Naive thymus-derived CD8-positive, alpha-beta T cell (primary cell): Measurements from ENCODE around the gene ANKRD33. TPM values are rescaled to one million over a fixed set of nuclear protein-coding genes. Genes with fewer than 3 reads are reported as not detected.

Experiments used
- ATAC-seq, 2 donors: fragments of 150-1000 bp; cut with Tn5 transposase in 1 of 2; sonication (Bioruptor Pico), chemical (Tn5 transposase) in 1 of 2; 1 replicate in 1 of 2; 2 replicates in 1 of 2; pipeline ENCODE4 v1.10.0; 2021; ENCODE audit warnings: mild to moderate bottlenecking in 2 of 2, moderate library complexity in 2 of 2
- POLR2A ChIA-PET: fragments of 350-600 bp; sonication (Branson Sonifier 250); formaldehyde crosslinking; loops from one replicate; lab custom pipeline; 2021; ENCODE audit warnings: antibody characterized with exemption; lab: Charles Lee
- DNase-seq, 10 donors: peaks; one replicate each; pipeline versions ENCODE4 v3.0.0 to v3.0.0-alpha.2; 2020 to 2022
- H3K27ac Mint-ChIP-seq, 10 donors: one replicate each; pipeline ENCODE4 v1.8.0; 2020 to 2022; ENCODE audit warnings: mild to moderate bottlenecking in 10 of 10, mixed read lengths in 10 of 10, moderate library complexity in 4 of 10, inconsistent platforms in 1 of 10
- H3K27me3 Mint-ChIP-seq, 5 donors: one replicate each; pipeline ENCODE4 v1.8.0; 2021 to 2022; ENCODE audit warnings: mixed read lengths in 5 of 5
- H3K36me3 Mint-ChIP-seq, 3 donors: one replicate each; pipeline ENCODE4 v1.8.0; 2020 to 2022; ENCODE audit warnings: mixed read lengths in 3 of 3, mild to moderate bottlenecking in 2 of 3, inconsistent platforms in 1 of 3
- H3K4me1 Mint-ChIP-seq, 4 donors: one replicate each; pipeline ENCODE4 v1.8.0; 2021 to 2022; ENCODE audit warnings: mixed read lengths in 4 of 4
- H3K4me3 Mint-ChIP-seq, 10 donors: one replicate each; pipeline ENCODE4 v1.8.0; 2020 to 2022; ENCODE audit warnings: mild to moderate bottlenecking in 10 of 10, mixed read lengths in 10 of 10, moderate library complexity in 6 of 10, inconsistent platforms in 1 of 10
- H3K9me3 Mint-ChIP-seq, 9 donors: one replicate each; pipeline ENCODE4 v1.8.0; 2020 to 2022; ENCODE audit warnings: mixed read lengths in 9 of 9, mild to moderate bottlenecking in 3 of 9, inconsistent platforms in 1 of 9, moderate library complexity in 1 of 9
- polyA plus RNA-seq, 3 donors: library from polyadenylated mRNA; unstranded; fragments of 300-500 nt; fragmentation: Illumina TruSeq; gene quantifications; one replicate each; pipeline ENCODE4 v1.2.3, GENCODE V29; 2021
- total RNA-seq, 8 experiments: library from RNA in 2 of 8; stranded (reverse) in 2 of 8; gene quantifications; one replicate each; pipeline ENCODE4 v1.2.3 and lab custom pipeline; 2021 to 2026

The ANKRD33 gene
- total and polyA plus RNA-seq, 5 experiments from 2014 or later = not detected

GRCh38 chr12:51848841-51849735 lies 38.8 kb upstream of the ANKRD33 start:
- Mint-ChIP-seq H3K4me1 (peaks cover 15 to 40% (median 30%) of the 10 kb centered on the region in 4 donors), H3K27me3 (peaks cover 4 to 33% (median 24%) of the 10 kb centered on the region in 5 donors), H3K4me3 (peak overlapping the region in 3 of 10 donors; percentile 39 to 63 (median 56)), H3K27ac (no peak overlapping the region), H3K9me3 (no peaks in the 10 kb centered on the region), H3K36me3 (no peaks in the 10 kb centered on the region)
- ATAC-seq (no peak), DNase-seq (no peak)
- POLR2A ChIA-PET = no interaction called here

- peak overlapping the region in 2 of 10 donors; percentile 11 to 43 for H3K27ac Mint-ChIP-seq
- no peak for DNase-seq
- H3K4me3 Mint-ChIP-seq = no peak overlapping the region
- peaks cover 15 to 40% (median 30%) of the 10 kb centered on the region in 4 donors for H3K4me1 Mint-ChIP-seq
- H3K9me3 Mint-ChIP-seq = no peaks in the 10 kb centered on the region
- ATAC-seq = no peak
- peaks cover 0 to 22% (median 12%) of the 10 kb centered on the region in 5 donors for H3K27me3 Mint-ChIP-seq
- POLR2A ChIA-PET = no interaction called here
- no peaks in the 10 kb centered on the region for H3K36me3 Mint-ChIP-seq
Observed at GRCh38 chr12:51850081-51850964, 37.6 kb upstream of the ANKRD33 start.

- Mint-ChIP-seq H3K27me3 (peaks cover 0 to 20% (median 7%) of the 10 kb centered on the region in 5 donors), H3K9me3 (no peaks in the 10 kb centered on the region), H3K4me1 (peaks cover 13 to 34% (median 28%) of the 10 kb centered on the region in 4 donors), H3K27ac (no peak overlapping the region), H3K4me3 (no peak overlapping the region), H3K36me3 (no peaks in the 10 kb centered on the region)
- no peak for DNase-seq
- ATAC-seq = no peak
- POLR2A ChIA-PET = interaction anchor here (0.6 kb wide), 1 partner anchor 195 kb away, joined by 3 read pairs; no protein-coding TSS in a partner anchor
Observed at GRCh38 chr12:51850965-51851299, 37.0 kb upstream of the ANKRD33 start.

GRCh38 chr12:51851413-51852124 lies 36.3 kb upstream of the ANKRD33 start:
- peaks cover 0 to 20% (median 8%) of the 10 kb centered on the region in 5 donors for H3K27me3 Mint-ChIP-seq
- no peak for ATAC-seq
- H3K4me3 Mint-ChIP-seq = no peak overlapping the region
- H3K36me3 Mint-ChIP-seq = no peaks in the 10 kb centered on the region
- H3K27ac Mint-ChIP-seq = peak overlapping the region in 2 of 10 donors; percentile 27 to 40
- H3K4me1 Mint-ChIP-seq = peaks cover 11 to 28% (median 23%) of the 10 kb centered on the region in 4 donors
- no peak for DNase-seq
- no peaks in the 10 kb centered on the region for H3K9me3 Mint-ChIP-seq
- POLR2A ChIA-PET = interaction anchor here (0.6 kb wide), 1 partner anchor 196 kb away, joined by 3 read pairs; no protein-coding TSS in a partner anchor

GRCh38 chr12:51852404-51853137 lies 35.3 kb upstream of the ANKRD33 start:
- H3K27me3 Mint-ChIP-seq = peaks cover 0 to 22% (median 10%) of the 10 kb centered on the region in 5 donors
- peak overlapping the region in 1 of 10 donors; percentile 14 for H3K4me3 Mint-ChIP-seq
- DNase-seq (no peak), ATAC-seq (no peak)
- H3K36me3 Mint-ChIP-seq = no peaks in the 10 kb centered on the region
- peaks cover 9 to 24% (median 20%) of the 10 kb centered on the region in 4 donors for H3K4me1 Mint-ChIP-seq
- H3K9me3 Mint-ChIP-seq = no peaks in the 10 kb centered on the region
- POLR2A ChIA-PET = no interaction called here
- H3K27ac Mint-ChIP-seq = peak overlapping the region in 1 of 10 donors; percentile 3

GRCh38 chr12:51855586-51856428 lies 32.1 kb upstream of the ANKRD33 start:
- Mint-ChIP-seq H3K9me3 (no peaks in the 10 kb centered on the region), H3K4me3 (no peak overlapping the region), H3K4me1 (peaks cover 5 to 15% (median 10%) of the 10 kb centered on the region in 4 donors), H3K27me3 (peaks cover 0 to 21% (median 8%) of the 10 kb centered on the region in 5 donors), H3K36me3 (no peaks in the 10 kb centered on the region), H3K27ac (no peak overlapping the region)
- DNase-seq (no peak), ATAC-seq (no peak)
- POLR2A ChIA-PET = no interaction called here

- no peak for DNase-seq
- Mint-ChIP-seq H3K9me3 (no peaks in the 10 kb centered on the region), H3K36me3 (no peaks in the 10 kb centered on the region), H3K27ac (no peak overlapping the region), H3K4me3 (no peak overlapping the region), H3K4me1 (peaks cover 5 to 13% (median 9%) of the 10 kb centered on the region in 4 donors), H3K27me3 (peaks cover 12 to 54% (median 45%) of the 10 kb centered on the region in 5 donors)
- no peak for ATAC-seq
- POLR2A ChIA-PET = no interaction called here
Observed at GRCh38 chr12:51860986-51861385, 26.9 kb upstream of the ANKRD33 start.

GRCh38 chr12:51862947-51863346 lies 25.0 kb upstream of the ANKRD33 start:
- Mint-ChIP-seq H3K27me3 (peaks cover 13 to 64% (median 49%) of the 10 kb centered on the region in 5 donors), H3K36me3 (no peaks in the 10 kb centered on the region), H3K9me3 (no peaks in the 10 kb centered on the region), H3K4me3 (peak overlapping the region in 8 of 10 donors; percentile 14 to 79 (median 58)), H3K27ac (no peak overlapping the region), H3K4me1 (peaks cover 5 to 14% (median 9%) of the 10 kb centered on the region in 4 donors)
- ATAC-seq = no peak
- POLR2A ChIA-PET = no interaction called here
- DNase-seq = no peak

GRCh38 chr12:51863363-51863932 lies 24.5 kb upstream of the ANKRD33 start:
- no peaks in the 10 kb centered on the region for H3K36me3 Mint-ChIP-seq
- POLR2A ChIA-PET = no interaction called here
- H3K27me3 Mint-ChIP-seq = peaks cover 18 to 69% (median 54%) of the 10 kb centered on the region in 5 donors
- peak overlapping the region in 9 of 10 donors; percentile 46 to 79 (median 64) for H3K4me3 Mint-ChIP-seq
- DNase-seq (no peak), ATAC-seq (peak; percentile 21 to 28)
- H3K4me1 Mint-ChIP-seq = peaks cover 7 to 19% (median 13%) of the 10 kb centered on the region in 4 donors
- peak overlapping the region in 1 of 10 donors; percentile 78 for H3K27ac Mint-ChIP-seq
- no peaks in the 10 kb centered on the region for H3K9me3 Mint-ChIP-seq

- ATAC-seq = peak; percentile 73 to 75
- peak in 1 of 10 donors; percentile 14 for DNase-seq
- Mint-ChIP-seq H3K4me3 (peak overlapping the region; percentile 32 to 79 (median 52)), H3K4me1 (peaks cover 13 to 25% (median 18%) of the 10 kb centered on the region in 4 donors), H3K9me3 (no peaks in the 10 kb centered on the region), H3K36me3 (no peaks in the 10 kb centered on the region), H3K27ac (no peak overlapping the region), H3K27me3 (peaks cover 18 to 76% (median 55%) of the 10 kb centered on the region in 5 donors)
- POLR2A ChIA-PET = no interaction called here
Observed at GRCh38 chr12:51863933-51864832, 23.7 kb upstream of the ANKRD33 start.
